Pancreas (tissue), 10 donors: ENCODE results near the gene PALM2AKAP2. TPM values are rescaled to one million over a fixed set of nuclear protein-coding genes. Genes with fewer than 3 reads are reported as not detected.

ENCODE experiments used
- ATAC-seq, 4 donors: fragments of 200-7000 bp; cut with Tn5 transposase; one replicate each; pipeline versions ENCODE4 v1.8.0 to v1.9.1; 2020; ENCODE audit warnings: mild to moderate bottlenecking in 4 of 4, moderate library complexity in 4 of 4
- DNase-seq, 6 donors: peaks; one replicate each; pipeline ENCODE4 v3.0.0-alpha.2; 2020
- FAIRE-seq: peaks from 2 replicates; lab custom pipeline; 2012; peaks lifted over from hg19 to GRCh38; lab: Jason Lieb, UNC
- H3K27ac ChIP-seq, 4 donors: fragments of 200-600 bp; sonication (generic); 1 replicate in 3 of 4; 2 replicates in 1 of 4; pipeline versions ENCODE4 v1.5.0 to v1.8.0; 2020
- H3K27me3 ChIP-seq, 4 donors: fragments of 200-600 bp; one replicate each; pipeline ENCODE4 v1.8.0; 2021
- H3K36me3 ChIP-seq, 3 donors: fragments of 200-600 bp; sonication (generic) in 1 of 3; one replicate each; pipeline versions ENCODE4 v1.5.0 to v1.8.0; 2020 to 2021
- H3K4me1 ChIP-seq, 3 donors: fragments of 200-600 bp; one replicate each; pipeline ENCODE4 v1.8.0; 2021
- H3K4me3 ChIP-seq, 4 donors: fragments of 200-600 bp; sonication (generic) in 2 of 4; one replicate each; pipeline versions ENCODE4 v1.5.0 to v1.8.0; 2020 to 2021
- H3K9me3 ChIP-seq, 4 donors: fragments of 200-600 bp; one replicate each; pipeline ENCODE4 v1.8.0; 2021
- WGBS, 2 donors: extraction: QIAGEN DNeasy Blood & Tissue Kit; methylation state at CpG; one replicate each; pipeline ENCODE4 v1.1.7; 2013; 5-methylcytosine and 5-hydroxymethylcytosine counted together
- intact Hi-C, 3 donors: fragments of 100-400 bp; cut with DNase I; formaldehyde crosslinking; loops; one replicate each; pipeline versions ENCODE4 v1.11.1 to v1.14.2; 2022
- polyA plus RNA-seq, 2 donors: library from polyadenylated mRNA; stranded (reverse); fragments of 200-250 nt; gene quantifications; one replicate each; pipeline ENCODE4 v1.2.3, GENCODE V29; 2013
- total RNA-seq, 6 donors: library from RNA; stranded (reverse); fragmentation: NEBNext Ultra II Directional in 4 of 6; extraction: Animal tissue kit (Norgen Biotek cat#: 25700) in 4 of 6; gene quantifications; one replicate each; pipeline versions ENCODE4 v1.2.1 to v1.2.4, GENCODE V29; 2021 to 2023
- TF ChIP-seq, protein P1 (sequence below), 4 donors: fragments of 200-600 bp; sonication (generic) in 3 of 4; IDR thresholded peaks; one replicate each; pipeline versions ENCODE4 v1.5.0 to v1.8.0; 2021; ENCODE audit warnings: antibody characterized with exemption in 4 of 4
- donor health status: healthy with polysubstance abuse.
- donor health status: DM: no; HTN: no; CAD: no; lungs with moderate emphysema.
- donor health status: DM: no; HTN: no; CAD: no.
- donor health status: control.
- donor health status: control.
- donor health status: Bipolar disorder and iron deficiency.
- donor health status: DM: yes; HTN: yes; CAD: no.
- donor health status: DM: no; HTN: no; CAD: no.
- donor health status: DM: no; HTN: no; CAD: no.
- donor health status: DM: yes; HTN: yes; CAD: no.

The PALM2AKAP2 gene
- total and polyA plus RNA-seq, 8 donors: 0.35 to 5.5 (median 0.97) TPM; not detected in 1

DNA sequence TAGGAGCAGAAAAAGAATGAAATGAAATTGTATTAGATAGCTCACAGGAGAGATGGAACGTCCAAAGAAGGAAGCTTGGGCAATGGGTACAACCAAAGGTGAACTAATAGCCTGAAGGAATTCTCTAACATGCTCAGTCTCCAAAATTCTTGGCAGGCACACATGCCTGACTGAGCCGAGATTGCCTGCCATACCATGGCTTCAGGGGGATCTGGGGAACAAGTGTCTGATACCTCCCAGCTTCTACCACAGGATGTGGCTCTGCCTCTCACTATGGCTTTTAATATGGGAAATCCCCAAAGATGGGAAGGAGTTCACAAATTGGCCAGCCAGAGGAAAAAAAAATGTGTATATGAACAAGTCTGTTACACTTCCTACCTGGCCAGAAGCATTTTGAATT lies 3.6 kb upstream of the PALM2AKAP2 start:
- TF ChIP-seq, protein P1, sequence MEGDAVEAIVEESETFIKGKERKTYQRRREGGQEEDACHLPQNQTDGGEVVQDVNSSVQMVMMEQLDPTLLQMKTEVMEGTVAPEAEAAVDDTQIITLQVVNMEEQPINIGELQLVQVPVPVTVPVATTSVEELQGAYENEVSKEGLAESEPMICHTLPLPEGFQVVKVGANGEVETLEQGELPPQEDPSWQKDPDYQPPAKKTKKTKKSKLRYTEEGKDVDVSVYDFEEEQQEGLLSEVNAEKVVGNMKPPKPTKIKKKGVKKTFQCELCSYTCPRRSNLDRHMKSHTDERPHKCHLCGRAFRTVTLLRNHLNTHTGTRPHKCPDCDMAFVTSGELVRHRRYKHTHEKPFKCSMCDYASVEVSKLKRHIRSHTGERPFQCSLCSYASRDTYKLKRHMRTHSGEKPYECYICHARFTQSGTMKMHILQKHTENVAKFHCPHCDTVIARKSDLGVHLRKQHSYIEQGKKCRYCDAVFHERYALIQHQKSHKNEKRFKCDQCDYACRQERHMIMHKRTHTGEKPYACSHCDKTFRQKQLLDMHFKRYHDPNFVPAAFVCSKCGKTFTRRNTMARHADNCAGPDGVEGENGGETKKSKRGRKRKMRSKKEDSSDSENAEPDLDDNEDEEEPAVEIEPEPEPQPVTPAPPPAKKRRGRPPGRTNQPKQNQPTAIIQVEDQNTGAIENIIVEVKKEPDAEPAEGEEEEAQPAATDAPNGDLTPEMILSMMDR (IDR thresholded peaks at IDR 0.05): no peak
- Histone ChIP-seq H3K4me3 (no peak overlapping the region), H3K27me3 (peaks cover 0 to 3% (median 0%) of the 10 kb centered on the region in 4 donors), H3K9me3 (no peaks in the 10 kb centered on the region), H3K27ac (no peak overlapping the region), H3K36me3 (no peaks in the 10 kb centered on the region), H3K4me1 (no peaks in the 10 kb centered on the region)
- intact Hi-C loops: no loop called here
- 48 to 52% methylated on average over 2 of the region's 2 CpGs for WGBS, 2 donors
- FAIRE-seq (no peak), ATAC-seq (no peak), DNase-seq (no peak)

DNA sequence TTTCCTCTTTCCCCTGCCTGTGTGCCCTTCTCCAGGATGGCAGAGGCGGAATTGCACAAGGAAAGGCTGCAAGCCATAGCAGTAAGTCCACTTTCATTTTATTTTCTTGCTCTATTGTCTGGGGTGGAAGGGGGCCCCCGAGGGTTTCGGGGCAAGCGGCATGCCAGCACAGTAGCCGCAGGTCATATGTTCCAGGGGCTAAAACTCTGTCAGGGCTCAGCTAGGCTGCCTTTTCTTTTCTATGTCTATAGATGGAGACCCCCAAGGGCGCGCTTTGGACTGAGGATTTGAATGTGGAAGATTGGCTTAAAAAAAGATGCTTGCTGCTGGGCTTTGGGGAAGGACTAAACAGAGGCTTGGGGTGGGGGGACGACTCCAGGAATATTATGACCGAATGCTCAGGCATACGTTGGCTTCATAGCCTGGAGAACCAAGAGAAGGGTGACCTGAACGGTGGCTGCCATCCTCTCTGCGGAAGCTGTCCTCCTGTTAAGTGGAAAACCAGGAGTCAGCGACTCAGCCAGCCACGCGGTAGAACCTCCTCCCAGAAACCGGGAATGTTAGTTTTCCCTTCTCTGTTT lies 545 bp downstream of the PALM2AKAP2 start:
- DNase-seq (no peak), FAIRE-seq (no peak), ATAC-seq (peak in 3 of 4 donors; percentile 14 to 53 (median 38))

DNA sequence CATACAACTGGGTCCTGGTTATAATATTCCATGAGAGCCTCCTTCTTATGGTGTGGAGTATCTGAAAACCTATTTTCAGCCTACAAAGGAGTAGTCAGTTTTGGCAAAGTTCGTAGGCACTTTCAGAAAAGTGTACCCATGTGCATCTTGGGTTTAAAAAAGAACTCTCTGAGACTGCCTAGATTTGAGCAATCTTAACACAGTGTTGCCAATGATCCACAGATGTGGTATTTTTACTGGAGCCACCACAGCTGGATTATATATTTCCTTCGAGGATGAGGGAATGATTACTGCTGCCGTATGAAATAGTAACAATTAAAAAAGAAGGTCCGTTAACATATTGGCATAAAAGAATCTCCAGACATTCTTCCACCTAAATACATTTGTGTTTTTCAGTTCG lies 1.1 kb downstream of the PALM2AKAP2 start:
- no peaks in the 10 kb centered on the region for H3K4me1 ChIP-seq
- intact Hi-C loops: no loop called here
- no peaks in the 10 kb centered on the region for H3K36me3 ChIP-seq
- H3K27me3 ChIP-seq: peaks cover 0 to 3% (median 0%) of the 10 kb centered on the region in 4 donors
- 57 to 73% methylated on average over 5 of the region's 5 CpGs for WGBS, 2 donors
- no peaks in the 10 kb centered on the region for H3K9me3 ChIP-seq
- no peak for ATAC-seq
- no peak for FAIRE-seq
- DNase-seq: no peak
- H3K27ac ChIP-seq: no peak overlapping the region
- H3K4me3 ChIP-seq: peak overlapping the region in 1 of 4 donors; percentile 41
- TF ChIP-seq, protein P1 (IDR thresholded peaks at IDR 0.05): no peak

More for the DNA sequence above, 545 bp downstream of the PALM2AKAP2 start:
- H3K9me3 ChIP-seq: no peaks in the 10 kb centered on the region
- H3K27me3 ChIP-seq: peaks cover 0 to 3% (median 0%) of the 10 kb centered on the region in 4 donors
- peak overlapping the region; percentile 11 to 41 (median 26) for H3K4me3 ChIP-seq
- no peaks in the 10 kb centered on the region for H3K36me3 ChIP-seq
- H3K4me1 ChIP-seq: no peaks in the 10 kb centered on the region
- intact Hi-C loops: no loop called here
- H3K27ac ChIP-seq: no peak overlapping the region
- TF ChIP-seq, protein P1 (IDR thresholded peaks at IDR 0.05): no peak
- WGBS, 2 donors: 4 to 5% methylated on average over 16 of the region's 16 CpGs

DNA sequence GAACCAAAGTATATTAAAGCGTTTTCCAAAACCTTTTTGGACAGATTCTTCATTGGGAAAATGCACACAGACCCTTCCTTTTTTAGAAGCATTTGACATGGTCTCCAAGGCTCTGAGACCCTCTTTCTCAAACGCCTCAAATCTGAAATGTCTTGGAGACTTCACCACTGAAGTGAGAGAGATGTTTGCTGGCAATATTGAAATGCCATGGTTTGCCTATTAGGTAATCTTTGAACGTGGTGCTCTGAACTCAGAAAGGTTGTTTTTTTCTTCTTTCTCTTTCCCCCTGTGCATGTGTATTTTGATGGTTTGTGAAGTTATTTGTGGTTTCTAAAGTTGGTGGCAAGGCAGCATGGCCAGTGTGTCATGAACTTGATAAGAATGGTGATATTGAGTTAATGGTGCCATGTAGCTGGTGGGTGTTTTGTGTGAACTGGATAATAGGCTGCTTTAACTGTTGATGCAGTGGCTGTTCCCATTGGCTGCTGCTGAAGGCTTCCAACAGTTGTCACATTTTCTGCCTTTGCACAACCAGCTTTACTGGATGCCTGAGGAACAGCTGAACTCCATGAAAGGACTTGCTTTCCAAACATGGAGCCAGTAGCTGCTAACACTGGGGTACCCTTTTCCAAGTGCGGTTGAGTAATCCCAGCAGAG lies 1.7 kb downstream of the PALM2AKAP2 start:
- TF ChIP-seq, protein P1 (IDR thresholded peaks at IDR 0.05): no peak
- Histone ChIP-seq H3K9me3 (no peaks in the 10 kb centered on the region), H3K27me3 (peaks cover 0 to 3% (median 0%) of the 10 kb centered on the region in 4 donors), H3K27ac (no peak overlapping the region), H3K4me1 (no peaks in the 10 kb centered on the region), H3K36me3 (no peaks in the 10 kb centered on the region), H3K4me3 (peak overlapping the region in 1 of 4 donors; percentile 41)
- FAIRE-seq (no peak), DNase-seq (no peak), ATAC-seq (no peak)
- 49 to 55% methylated on average over 4 of the region's 4 CpGs for WGBS, 2 donors
- intact Hi-C loops: no loop called here

- no peaks in the 10 kb centered on the region for H3K9me3 ChIP-seq
- no peaks in the 10 kb centered on the region for H3K4me1 ChIP-seq
- FAIRE-seq (no peak), DNase-seq (no peak), ATAC-seq (no peak)
- no peak overlapping the region for H3K4me3 ChIP-seq
- H3K27ac ChIP-seq: no peak overlapping the region
- intact Hi-C loops: no loop called here
- no peaks in the 10 kb centered on the region for H3K27me3 ChIP-seq
- TF ChIP-seq, protein P1 (IDR thresholded peaks at IDR 0.05): no peak
- WGBS, 2 donors: 83 to 86% methylated on average over 3 of the region's 3 CpGs
- no peaks in the 10 kb centered on the region for H3K36me3 ChIP-seq
Measured at GRCh38 chr9:109787735-109788134, 7.7 kb downstream of the PALM2AKAP2 start.
